GM18511 (cell line): Measurements from ENCODE around the gene PPIP5K1.
"Not testable (repeated sequence)": the region's sequence is repeated elsewhere in the genome, so short reads cannot be mapped to it uniquely, and the experiment has no call there.

Experiments used
- ATAC-seq: cut with Tn5 transposase; IDR thresholded peaks from one replicate; pipeline ENCODE4 v1.9.1; 2021; ENCODE audit warnings: mild to moderate bottlenecking, moderate library complexity; ENCODE audit not compliant: unreplicated experiment

Gene PPIP5K1

DNA sequence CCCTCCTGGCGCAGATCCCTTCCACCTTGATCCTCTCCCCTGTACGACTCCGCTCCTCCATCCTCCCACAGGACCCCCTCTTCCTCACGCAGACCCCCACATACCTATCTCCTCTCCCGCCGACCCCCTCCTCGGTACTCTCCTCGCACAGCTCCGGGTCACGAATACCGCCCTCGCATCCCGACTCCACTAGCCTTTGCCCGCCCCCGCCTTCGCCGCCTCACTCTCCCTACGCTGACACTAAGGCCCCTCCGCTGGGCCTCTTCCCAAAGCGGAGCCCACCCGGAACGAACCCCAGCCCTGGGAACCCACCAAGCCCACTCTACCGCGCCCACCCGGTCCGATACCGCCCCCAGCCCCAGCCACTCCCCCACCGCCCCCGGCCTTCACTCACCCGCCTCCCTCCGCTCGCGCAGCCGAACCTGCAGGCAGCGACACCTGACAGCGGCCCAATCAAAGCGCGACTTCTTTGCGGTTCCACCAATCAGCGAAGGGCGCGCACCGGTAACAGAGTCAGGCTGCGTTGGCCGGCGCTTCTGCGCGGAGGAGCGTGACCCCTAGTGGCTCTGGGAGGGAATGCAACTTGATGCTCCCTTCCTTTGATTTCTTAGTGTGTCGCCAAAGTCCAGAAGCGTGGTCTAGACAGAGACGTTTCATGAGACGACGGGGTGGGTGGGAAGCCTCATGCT, at the start of gene PPIP5K1:
PPIP5K1 (minus strand) TSS at position 431 of the 689 bp plus-strand sequence. CDS start 5,704 bp downstream, outside the sequence.
- peak; percentile 99 for ATAC-seq

GRCh38 chr15:43638464-43639204, 48.6 kb upstream of the PPIP5K1 start:
- ATAC-seq = not testable (repeated sequence)

DNA sequence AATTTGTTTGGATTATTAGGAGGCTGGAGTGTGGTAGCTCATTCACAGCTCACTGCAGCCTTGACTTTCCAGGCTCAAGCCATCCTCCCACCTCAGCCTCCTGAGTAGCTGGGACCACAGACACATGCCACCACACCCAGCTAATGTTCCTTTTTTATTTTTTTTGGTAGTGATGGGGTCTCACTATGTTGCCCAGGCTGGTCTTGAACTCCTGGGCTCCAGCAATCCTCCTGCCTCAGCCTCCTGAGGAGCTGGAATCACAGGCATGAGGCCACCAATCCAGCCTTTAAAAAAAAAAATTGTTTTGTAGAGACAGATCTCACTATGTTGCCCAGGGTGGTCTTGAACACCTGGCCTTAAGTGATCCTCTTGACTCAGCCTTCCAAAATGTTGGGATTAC, 36.9 kb upstream of the PPIP5K1 start:
- not testable (repeated sequence) for ATAC-seq

GRCh38 chr15:43625106-43625505, 35.1 kb upstream of the PPIP5K1 start:
- ATAC-seq = no peak

DNA sequence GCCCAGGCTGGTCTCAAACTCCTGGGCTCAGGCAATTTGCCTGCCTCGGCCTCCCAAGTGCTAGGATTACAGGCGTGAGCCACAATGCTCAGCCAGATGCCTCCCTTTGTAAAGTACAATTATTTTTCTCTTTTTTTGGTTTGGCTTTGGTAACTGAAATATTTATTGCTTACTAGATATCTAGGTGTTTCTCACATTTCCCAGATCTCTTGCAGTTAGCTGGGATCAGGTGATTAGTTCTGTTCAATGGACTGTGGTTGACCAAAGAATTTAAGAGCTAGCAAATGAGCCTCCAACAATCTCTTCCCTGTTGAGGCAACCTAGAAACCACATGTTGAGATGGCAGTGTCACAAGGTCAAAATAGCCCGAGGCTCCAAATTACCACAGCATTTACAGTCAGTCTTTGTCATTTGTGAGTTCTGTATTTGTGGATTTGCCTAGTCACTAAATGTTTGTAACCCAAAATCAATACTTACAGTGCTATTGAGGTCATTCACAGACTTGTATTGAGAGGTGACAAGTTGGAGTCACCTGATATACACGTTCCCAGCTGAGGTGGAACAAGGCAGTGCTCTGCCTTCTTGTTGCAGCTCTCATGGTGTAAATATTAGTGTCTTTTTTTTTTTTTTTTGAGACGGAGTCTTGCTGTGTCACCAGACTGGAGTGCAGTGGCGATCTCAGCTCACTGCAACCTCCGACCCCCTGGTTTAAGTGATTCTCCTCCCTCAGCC, 32.2 kb upstream of the PPIP5K1 start:
- not testable (repeated sequence) for ATAC-seq

DNA sequence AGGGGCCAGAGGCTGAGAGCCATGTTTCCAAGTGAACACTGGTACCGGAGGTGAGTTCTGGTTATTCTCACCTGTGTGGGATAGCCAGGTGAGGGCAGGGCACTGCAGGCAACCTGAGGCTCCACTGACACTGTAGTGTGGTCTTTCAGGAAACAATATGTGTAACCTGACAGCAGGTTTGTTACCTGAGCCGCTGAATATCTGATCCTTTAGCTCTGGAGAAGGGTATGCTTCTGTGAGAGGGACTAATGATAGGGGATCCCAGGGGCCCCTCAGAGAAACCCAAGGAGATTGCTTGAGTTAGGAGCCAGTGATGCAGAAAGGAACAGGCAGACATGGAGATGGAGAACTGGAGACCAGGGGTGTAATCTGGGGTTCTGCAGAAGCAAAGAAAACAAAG, 28.7 kb upstream of the PPIP5K1 start, which contains the start of gene STRC:
STRC (minus strand) TSS at position 101 of the 400 bp plus-strand sequence; CDS start at position 23, 78 bp downstream.
- ATAC-seq = not testable (repeated sequence)

DNA sequence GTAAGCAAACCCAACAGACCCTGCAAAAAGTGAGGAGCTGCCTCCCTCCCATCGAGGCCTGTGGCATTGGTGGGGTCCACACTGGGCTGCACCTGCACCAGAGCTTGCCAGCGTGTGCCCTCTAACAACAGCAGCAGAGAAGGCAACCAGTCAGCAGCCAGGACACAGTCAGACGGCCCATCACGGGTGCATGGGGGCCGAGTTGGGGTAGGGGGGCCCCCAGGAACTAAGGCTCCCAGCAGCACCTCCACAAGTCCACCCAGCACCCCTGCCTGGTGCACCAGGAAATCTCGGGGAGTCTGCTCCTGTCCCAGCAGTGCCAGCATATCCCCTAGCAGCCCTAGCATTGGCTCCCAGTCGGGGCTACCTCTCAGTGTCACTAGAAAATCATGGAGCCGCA, 27.7 kb upstream of the PPIP5K1 start:
- ATAC-seq = not testable (repeated sequence)

DNA sequence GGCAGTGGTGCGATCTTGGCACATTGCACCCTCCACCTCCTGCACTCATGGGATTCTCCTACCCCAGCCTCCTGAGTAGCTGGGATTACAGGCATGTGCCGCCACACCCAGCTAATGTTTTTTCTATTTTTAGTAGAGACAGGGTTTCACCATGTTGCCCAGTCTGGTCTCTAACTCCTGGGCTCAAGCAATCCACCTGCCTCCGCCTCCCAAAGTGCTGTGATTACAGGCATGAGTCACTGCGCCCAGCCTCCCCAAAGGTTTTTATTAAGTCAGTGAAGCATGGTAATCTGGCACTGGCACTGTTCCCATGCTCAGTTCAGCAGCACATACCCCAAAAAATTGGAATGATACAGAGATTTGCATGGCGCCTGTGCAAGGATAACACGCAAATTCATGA, 12.2 kb upstream of the PPIP5K1 start:
- ATAC-seq = not testable (repeated sequence)

GRCh38 chr15:43600200-43600599, 10.2 kb upstream of the PPIP5K1 start:
- not testable (repeated sequence) for ATAC-seq

DNA sequence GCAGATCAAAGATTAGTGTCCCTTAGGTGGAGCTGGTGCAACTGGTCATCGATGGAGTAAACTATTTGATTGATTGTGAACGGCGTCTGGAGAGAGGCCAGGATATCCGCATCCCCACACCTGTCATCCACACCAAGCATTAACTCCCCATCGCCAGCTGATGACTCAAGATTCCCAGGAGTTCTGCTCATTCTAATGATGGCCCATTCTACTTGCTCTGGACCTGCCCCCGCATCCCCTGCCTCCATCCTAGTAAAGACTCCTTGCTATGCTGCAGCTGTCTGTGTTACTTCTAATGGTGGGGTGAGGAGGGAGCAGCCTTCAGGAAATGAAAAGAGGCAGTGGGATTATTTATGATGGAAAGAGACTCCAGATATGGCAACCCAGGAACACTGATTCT, 9.1 kb upstream of the PPIP5K1 start:
- ATAC-seq = not testable (repeated sequence)

GRCh38 chr15:43593328-43594190, 3.6 kb upstream of the PPIP5K1 start, which contains the start of gene CKMT1B:
CKMT1B (plus strand) TSS chr15:43594027; CDS start chr15:43594219, 192 bp downstream.
- not testable (repeated sequence) for ATAC-seq

DNA sequence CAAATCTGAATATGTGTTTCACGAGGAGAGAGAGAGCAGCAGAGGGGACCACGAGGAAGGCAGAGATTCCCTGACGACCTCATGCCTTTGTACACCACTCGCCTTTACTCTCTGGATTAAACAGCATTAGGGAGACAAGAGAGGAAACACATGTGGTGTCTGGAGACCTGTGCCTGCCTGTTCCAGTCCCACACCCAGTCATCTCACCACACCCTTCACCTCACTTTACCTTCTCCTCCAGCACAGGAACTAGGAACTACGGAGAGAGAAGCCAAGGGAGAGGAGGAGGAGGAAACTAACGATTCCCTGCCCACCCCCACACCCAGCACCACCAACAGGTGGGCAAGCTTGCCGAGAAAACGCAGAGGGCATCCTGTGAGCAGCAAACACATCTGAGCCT, 2.8 kb upstream of the PPIP5K1 start:
- ATAC-seq = not testable (repeated sequence)

DNA sequence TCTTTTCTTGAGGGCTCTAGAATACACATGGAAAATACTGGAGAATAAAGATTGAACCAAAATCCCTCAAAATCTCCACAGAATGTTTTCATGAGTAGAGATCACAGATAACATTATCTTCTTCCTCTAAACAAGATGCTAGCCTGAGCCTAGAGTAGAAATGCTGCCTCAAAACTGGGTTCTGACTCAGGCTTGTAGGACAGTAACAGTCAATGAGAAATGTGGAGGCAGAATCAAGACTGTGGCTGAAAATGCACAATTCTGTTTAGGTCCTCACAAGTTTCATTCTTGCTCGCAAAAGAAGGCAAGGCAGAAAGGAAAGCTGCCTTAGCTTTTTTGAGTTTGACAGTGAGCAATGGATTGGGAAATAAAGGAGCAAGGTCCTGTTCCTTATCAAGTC, 15.4 kb downstream of the PPIP5K1 start:
- not testable (repeated sequence) for ATAC-seq

- ATAC-seq = not testable (repeated sequence)
These were observed 23.4 kb downstream of the PPIP5K1 start for GRCh38 chr15:43566615-43567014.

DNA sequence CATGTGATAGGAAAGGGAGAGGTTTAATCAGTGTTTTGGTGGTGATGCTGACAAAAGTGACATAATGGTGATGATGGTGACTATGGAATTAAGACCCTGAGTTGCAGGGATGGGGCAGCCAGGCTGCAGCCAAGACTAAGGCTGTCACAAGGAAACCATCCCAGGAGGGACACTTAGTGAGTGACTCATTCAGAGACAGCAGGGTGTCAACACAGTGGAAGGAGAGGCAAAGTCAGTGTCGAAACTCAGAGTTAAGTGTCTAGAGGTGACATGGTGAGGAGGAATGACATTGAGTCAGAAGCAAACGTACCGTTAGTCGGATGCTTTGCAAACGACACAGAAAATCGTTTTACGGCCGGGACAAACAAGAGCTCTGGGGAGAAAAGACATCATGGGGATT, 26.2 kb downstream of the PPIP5K1 start:
- not testable (repeated sequence) for ATAC-seq

- ATAC-seq = not testable (repeated sequence)
These were observed 27.3 kb downstream of the PPIP5K1 start for GRCh38 chr15:43562753-43563152.

- ATAC-seq = no peak
These were observed 37.0 kb downstream of the PPIP5K1 start for GRCh38 chr15:43552986-43553385.

GRCh38 chr15:43552256-43552655, 37.8 kb downstream of the PPIP5K1 start:
- ATAC-seq = no peak

DNA sequence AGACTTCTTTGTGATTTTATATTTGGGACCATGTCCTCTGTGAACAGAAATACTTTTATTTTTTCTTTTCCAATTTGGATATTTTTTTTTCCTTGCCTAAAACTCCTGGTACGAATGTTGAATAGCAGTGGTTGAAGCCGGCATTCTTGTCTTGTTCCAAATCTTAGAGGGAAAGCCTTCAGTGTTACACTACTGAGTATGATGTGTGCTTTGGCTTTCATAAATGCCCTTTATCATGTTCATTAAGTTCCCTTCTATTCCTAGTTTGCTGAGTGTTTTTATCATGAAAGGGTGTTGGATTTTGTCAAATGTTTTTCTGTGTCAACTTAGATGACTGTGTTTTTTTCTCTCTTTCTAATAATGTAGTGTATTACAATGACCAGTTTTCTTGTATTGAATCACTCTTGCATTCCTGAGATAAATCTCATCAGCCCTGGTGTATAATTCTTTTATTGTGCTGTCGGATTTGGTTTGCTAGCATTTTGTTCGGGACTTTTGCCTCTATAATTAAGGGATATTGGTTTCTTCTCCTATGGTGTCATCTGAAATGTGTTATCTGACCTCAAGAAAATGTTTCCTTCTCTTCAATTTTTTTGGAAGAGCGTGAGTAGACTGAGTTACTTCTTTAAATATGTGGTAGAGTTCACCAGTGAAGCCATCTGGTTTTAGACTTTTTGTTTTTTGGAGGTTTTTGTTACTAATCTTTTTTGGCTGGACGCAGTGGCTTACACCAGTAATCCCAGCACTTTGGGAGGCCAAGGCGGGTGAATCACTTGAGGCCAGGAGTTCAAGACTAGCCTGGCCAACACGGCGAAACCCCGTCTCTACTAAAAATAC, 39.3 kb downstream of the PPIP5K1 start:
- ATAC-seq = no peak
